Right hindlimb (tissue), 1 donor: ENCODE data around the gene ARHGAP26.
"Not testable (repeated sequence)": the region's sequence is repeated elsewhere in the genome, so short reads cannot be mapped to it uniquely, and the experiment has no call there.

ENCODE experiments used
- DNase-seq: peaks from one replicate; pipeline ENCODE4 v3.0.0-alpha.2; 2018

ARHGAP26 gene

GRCh38 chr5:143199843-143200242, 429.7 kb downstream of the ARHGAP26 start:
- no peak for DNase-seq

GRCh38 chr5:143200781-143201398, 430.7 kb downstream of the ARHGAP26 start:
- no peak for DNase-seq

GRCh38 chr5:143201589-143201988, 431.4 kb downstream of the ARHGAP26 start:
- no peak for DNase-seq

- DNase-seq: not testable (repeated sequence)
Measured at GRCh38 chr5:143203301-143203956, 433.3 kb downstream of the ARHGAP26 start.

GRCh38 chr5:143204474-143205246, 434.5 kb downstream of the ARHGAP26 start:
- no peak for DNase-seq

- no peak for DNase-seq
Measured at GRCh38 chr5:143205386-143205785, 435.2 kb downstream of the ARHGAP26 start.

- no peak for DNase-seq
Measured at GRCh38 chr5:143205883-143206195, 435.7 kb downstream of the ARHGAP26 start.

GRCh38 chr5:143206196-143207053, 436.2 kb downstream of the ARHGAP26 start:
- no peak for DNase-seq

GRCh38 chr5:143207058-143207457, 436.9 kb downstream of the ARHGAP26 start:
- no peak for DNase-seq

GRCh38 chr5:143207563-143208364, 437.6 kb downstream of the ARHGAP26 start:
- DNase-seq: no peak

GRCh38 chr5:143208365-143208641, 438.1 kb downstream of the ARHGAP26 start:
- no peak for DNase-seq

- DNase-seq: no peak
Measured at GRCh38 chr5:143208781-143209510, 438.8 kb downstream of the ARHGAP26 start.

GRCh38 chr5:143209881-143210395, 439.8 kb downstream of the ARHGAP26 start:
- no peak for DNase-seq

- no peak for DNase-seq
Measured at GRCh38 chr5:143210576-143210975, 440.4 kb downstream of the ARHGAP26 start.

GRCh38 chr5:143212261-143212660, 442.1 kb downstream of the ARHGAP26 start:
- DNase-seq: no peak

GRCh38 chr5:143213231-143213850, 443.2 kb downstream of the ARHGAP26 start:
- no peak for DNase-seq

- DNase-seq: no peak
Measured at GRCh38 chr5:143213851-143214363, 443.7 kb downstream of the ARHGAP26 start.

- no peak for DNase-seq
Measured at GRCh38 chr5:143214458-143214857, 444.3 kb downstream of the ARHGAP26 start.

GRCh38 chr5:143214890-143215289, 444.7 kb downstream of the ARHGAP26 start:
- DNase-seq: no peak

- DNase-seq: no peak
Measured at GRCh38 chr5:143215690-143216089, 445.5 kb downstream of the ARHGAP26 start.

GRCh38 chr5:143216211-143216610, 446.0 kb downstream of the ARHGAP26 start:
- no peak for DNase-seq
